ENCODE results near the gene RPTOR. TPM values are rescaled to one million over a fixed set of nuclear protein-coding genes. Genes with fewer than 3 reads are reported as not detected.

RPTOR gene
- polyA plus RNA-seq, 1 donor (not counting 4 experiments of a cell fraction or from before 2014, with no cell fraction given) = 4.0 TPM

GRCh38 chr17:80834893-80835275 lies 290.2 kb downstream of the RPTOR start:
- dilution Hi-C loops (cut with MboI; ENCODE audit: extremely low pct_ligation_motif_present, low sequenced_read_pairs) = no loop called here
- no peak for DNase-seq (ENCODE audit: low read depth, low spot score)
- Histone ChIP-seq H3K4me2 (ENCODE audit: control insufficient read depth, extremely low read depth, insufficient read depth, low read depth, low read length) (no peak overlapping the region), H3K36me3 (ENCODE audit: control insufficient read depth in 2 of 2, extremely low read depth in 1 of 2, insufficient read depth in 2 of 2, low read length in 2 of 2) (peaks cover 0 to 7% of the 10 kb centered on the region in 2 experiments), H3K27ac (ENCODE audit: control insufficient read depth, insufficient read depth, low read length) (no peak overlapping the region), H3K79me2 (ENCODE audit: control insufficient read depth, insufficient read depth, low read length) (no peaks in the 10 kb centered on the region), H3K9ac (ENCODE audit: control insufficient read depth, extremely low read depth, insufficient read depth, low read length) (no peak overlapping the region), H3K9me1 (ENCODE audit: control insufficient read depth, extremely low read depth, insufficient read depth, low read length) (no peaks in the 10 kb centered on the region), H3K4me1 (ENCODE audit: control insufficient read depth, extremely low read depth, insufficient read depth, low read length) (peaks cover 15% of the 10 kb centered on the region), H2AFZ (ENCODE audit: control insufficient read depth, low read length) (no peak overlapping the region), H4K20me1 (ENCODE audit: control insufficient read depth, extremely low read depth, insufficient read depth, low read length) (no peaks in the 10 kb centered on the region), H3K9me3 (ENCODE audit: control insufficient read depth, low read depth, low read length) (no peaks in the 10 kb centered on the region), H3K4me3 (ENCODE audit: control insufficient read depth in 2 of 3, extremely low read depth in 1 of 3, insufficient read depth in 2 of 3, low read depth in 1 of 3, low read length in 3 of 3) (no peak overlapping the region), H3K27me3 (ENCODE audit: control insufficient read depth, extremely low read depth, insufficient read depth, low read length) (no peaks in the 10 kb centered on the region)
- TF ChIP-seq CTCF (optimal IDR thresholded peaks at IDR 0.05 in 1 of 3, IDR thresholded peaks at IDR 0.05 in 1 of 3, conservative IDR thresholded peaks at IDR 0.05 in 1 of 3; ENCODE audit: extremely low read depth in 1 of 3, insufficient read depth in 2 of 3, low read length in 3 of 3) (no peak), EZH2 (IDR thresholded peaks at IDR 0.05; ENCODE audit: low read length) (no peak)
- FAIRE-seq = no peak

GRCh38 chr17:80835816-80836657 lies 291.4 kb downstream of the RPTOR start:
- Histone ChIP-seq H3K9me1 (ENCODE audit: control insufficient read depth, extremely low read depth, insufficient read depth, low read length) (no peaks in the 10 kb centered on the region), H3K36me3 (ENCODE audit: control insufficient read depth in 2 of 2, extremely low read depth in 1 of 2, insufficient read depth in 2 of 2, low read length in 2 of 2) (peaks cover 0 to 7% of the 10 kb centered on the region in 2 experiments), H3K4me2 (ENCODE audit: control insufficient read depth, extremely low read depth, insufficient read depth, low read depth, low read length) (no peak overlapping the region), H3K4me3 (ENCODE audit: control insufficient read depth in 2 of 3, extremely low read depth in 1 of 3, insufficient read depth in 2 of 3, low read depth in 1 of 3, low read length in 3 of 3) (no peak overlapping the region), H3K27me3 (ENCODE audit: control insufficient read depth, extremely low read depth, insufficient read depth, low read length) (no peaks in the 10 kb centered on the region), H2AFZ (ENCODE audit: control insufficient read depth, low read length) (no peak overlapping the region), H3K79me2 (ENCODE audit: control insufficient read depth, insufficient read depth, low read length) (no peaks in the 10 kb centered on the region), H3K27ac (ENCODE audit: control insufficient read depth, insufficient read depth, low read length) (no peak overlapping the region), H3K9ac (ENCODE audit: control insufficient read depth, extremely low read depth, insufficient read depth, low read length) (no peak overlapping the region), H3K4me1 (ENCODE audit: control insufficient read depth, extremely low read depth, insufficient read depth, low read length) (peaks cover 15% of the 10 kb centered on the region), H4K20me1 (ENCODE audit: control insufficient read depth, extremely low read depth, insufficient read depth, low read length) (no peaks in the 10 kb centered on the region), H3K9me3 (ENCODE audit: control insufficient read depth, low read depth, low read length) (no peaks in the 10 kb centered on the region)
- DNase-seq (ENCODE audit: low read depth, low spot score) (no peak), FAIRE-seq (no peak)
- dilution Hi-C loops (cut with MboI; ENCODE audit: extremely low pct_ligation_motif_present, low sequenced_read_pairs) = no loop called here
- TF ChIP-seq EZH2 (IDR thresholded peaks at IDR 0.05; ENCODE audit: low read length) (no peak), CTCF (optimal IDR thresholded peaks at IDR 0.05 in 1 of 3, IDR thresholded peaks at IDR 0.05 in 1 of 3, conservative IDR thresholded peaks at IDR 0.05 in 1 of 3; ENCODE audit: extremely low read depth in 1 of 3, insufficient read depth in 2 of 3, low read length in 3 of 3) (no peak)

Data from keratinocyte (primary cell).